HEK293 (cell line): ENCODE measurements around the gene RAB22A.
A peak's percentile ranks its signal among the peaks of the same experiment; 100 is the strongest.

ENCODE experiments used
- CTCF ChIA-PET: fragments of 350-600 bp; formaldehyde crosslinking; extraction: SDS; loops from one replicate; lab custom pipeline; 2021; ENCODE audit warnings: antibody characterized with exemption; lab: Yijun Ruan, JAX
- POLR2A ChIA-PET: fragments of 300-600 bp; formaldehyde crosslinking; extraction: SDS; loops from one replicate; lab custom pipeline; 2020; ENCODE audit warnings: antibody characterized with exemption, inconsistent platforms; lab: Yijun Ruan, JAX
- H3K27ac ChIP-seq: fragments of 200-500 bp; sonication (Bioruptor generic); 2 replicates; pipeline ENCODE4 v1.5.1; 2014; ENCODE audit warnings: low read depth, low read length, control low read depth, inconsistent platforms; ENCODE audit errors: extremely low read depth
- H3K36me3 ChIP-seq, 2 experiments: fragments of 200-500 bp in 1 of 2; sonication (Bioruptor generic) in 1 of 2; 1 replicate in 1 of 2; 2 replicates in 1 of 2; pipeline ENCODE4 v1.5.1; 2014 to 2017; ENCODE audit warnings: inconsistent platforms in 2 of 2, low read length in 2 of 2; ENCODE audit not compliant: control insufficient read depth in 2 of 2, insufficient read depth in 1 of 2
- H3K4me1 ChIP-seq: fragments of 200-500 bp; sonication (Bioruptor generic); 2 replicates; pipeline ENCODE4 v1.5.1; 2014; ENCODE audit warnings: mild to moderate bottlenecking, low read length, inconsistent platforms; ENCODE audit not compliant: control insufficient read depth, insufficient read depth
- H3K4me3 ChIP-seq: 2 replicates; pipeline ENCODE4 v1.5.1; 2011; ENCODE audit warnings: low read depth, mild to moderate bottlenecking, control low read depth, low read length, moderate library complexity
- H3K9me3 ChIP-seq: fragments of 200-500 bp; sonication (Bioruptor generic); 2 replicates; pipeline ENCODE4 v1.5.1; 2014; ENCODE audit warnings: low read depth, low read length, inconsistent platforms; ENCODE audit not compliant: control insufficient read depth, insufficient read depth
- SCRT1 ChIP-seq: fragments of 450-650 bp; formaldehyde crosslinking; IDR thresholded peaks from 2 replicates; pipeline ENCODE4 v1.5.1; 2016; ENCODE audit warnings: missing biosample characterization, missing genetic modification characterization, borderline replicate concordance
- SCRT2 ChIP-seq: fragments of 450-650 bp; formaldehyde crosslinking; IDR thresholded peaks from 2 replicates; pipeline ENCODE4 v1.5.1; 2016; ENCODE audit warnings: missing biosample characterization, missing genetic modification characterization
- TRIM28 ChIP-seq: IDR thresholded peaks from 2 replicates; pipeline ENCODE4 v1.6.1; 2011; ENCODE audit warnings: low read length, control low read depth, borderline replicate concordance
- ZNF133 ChIP-seq: fragments of 450-650 bp; formaldehyde crosslinking; IDR thresholded peaks from 2 replicates; pipeline ENCODE4 v1.5.1; 2016; ENCODE audit warnings: missing biosample characterization, missing genetic modification characterization
- ZNF266 ChIP-seq: fragments of 450-650 bp; formaldehyde crosslinking; IDR thresholded peaks from 2 replicates; pipeline ENCODE4 v1.5.1; 2016; ENCODE audit warnings: missing biosample characterization, missing genetic modification characterization, low read depth
- ZNF350 ChIP-seq: fragments of 450-650 bp; formaldehyde crosslinking; IDR thresholded peaks from 2 replicates; pipeline ENCODE4 v1.5.0; 2017; ENCODE audit warnings: missing biosample characterization, mild to moderate bottlenecking, missing genetic modification characterization
- ZNF518A ChIP-seq: fragments of 450-650 bp; formaldehyde crosslinking; conservative IDR thresholded peaks from 2 replicates; pipeline ENCODE4 v1.5.1; 2016; ENCODE audit warnings: low read depth, missing biosample characterization, missing genetic modification characterization
- ZNF585B ChIP-seq: fragments of 450-650 bp; formaldehyde crosslinking; IDR thresholded peaks from 2 replicates; pipeline ENCODE4 v1.5.1; 2016; ENCODE audit warnings: missing biosample characterization, missing genetic modification characterization
- ZNF792 ChIP-seq: fragments of 450-650 bp; formaldehyde crosslinking; IDR thresholded peaks from 2 replicates; pipeline ENCODE4 v1.5.1; 2016; ENCODE audit warnings: missing biosample characterization, missing genetic modification characterization
- ZSCAN16 ChIP-seq: fragments of 450-650 bp; formaldehyde crosslinking; IDR thresholded peaks from 2 replicates; pipeline ENCODE4 v1.5.1; 2016; ENCODE audit warnings: missing biosample characterization, missing genetic modification characterization
- TF ChIP-seq, protein P1 (sequence below): fragments of 450-650 bp; IDR thresholded peaks from 2 replicates; pipeline ENCODE4 v1.5.1; 2018; ENCODE audit warnings: missing biosample characterization, mild to moderate bottlenecking, missing genetic modification characterization
- TF ChIP-seq, protein P2 (sequence below): fragments of 450-650 bp; formaldehyde crosslinking; IDR thresholded peaks from 2 replicates; pipeline ENCODE4 v1.5.0; 2017; ENCODE audit warnings: missing biosample characterization, missing genetic modification characterization, borderline replicate concordance
- TF ChIP-seq, protein P3 (sequence below): fragments of 450-650 bp; formaldehyde crosslinking; IDR thresholded peaks from 2 replicates; pipeline ENCODE4 v1.5.1; 2016; ENCODE audit warnings: missing biosample characterization, missing genetic modification characterization, low read depth
- TF ChIP-seq, protein P4 (sequence below): fragments of 450-650 bp; formaldehyde crosslinking; IDR thresholded peaks from 2 replicates; pipeline ENCODE4 v1.5.1; 2016; ENCODE audit warnings: missing biosample characterization, missing genetic modification characterization

Gene RAB22A

DNA sequence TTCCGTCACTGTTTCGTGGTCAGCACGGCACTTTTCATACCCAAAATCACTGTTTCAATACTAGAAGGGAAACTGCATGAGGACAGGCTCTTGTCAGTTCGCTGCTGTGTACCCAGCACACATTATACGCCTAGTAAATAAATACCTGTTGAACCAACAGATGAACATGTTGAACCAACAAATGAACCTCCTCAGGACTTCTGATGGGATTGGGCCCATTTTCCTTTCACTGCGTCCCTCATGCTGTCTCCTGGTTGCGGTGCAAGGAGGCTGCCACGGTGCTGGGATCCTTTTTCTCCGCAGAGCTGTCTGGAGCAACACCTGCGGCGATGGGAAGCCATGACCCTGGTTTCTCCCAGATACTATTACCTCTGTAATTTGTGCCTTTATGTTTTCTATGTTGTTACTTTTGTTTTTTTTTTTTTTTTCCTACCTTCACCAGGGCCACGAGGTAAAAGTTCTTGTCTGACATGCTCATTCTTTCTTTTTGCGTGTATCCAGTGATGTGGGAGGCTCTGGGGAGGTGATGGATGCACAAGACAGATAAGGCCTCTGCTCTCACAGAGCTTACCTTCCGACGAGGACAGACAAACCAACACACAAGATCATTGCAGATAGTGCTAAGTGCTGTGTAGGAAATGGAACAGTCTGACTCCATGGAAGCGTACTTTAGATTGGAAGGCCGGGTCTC is 80.6 kb downstream of the RAB22A start:
- no peaks in the 10 kb centered on the region for H3K9me3 ChIP-seq
- peaks cover 0 to 43% of the 10 kb centered on the region in 2 experiments; a peak in 2 of 3 replicates for H3K36me3 ChIP-seq
- peaks cover 5% of the 10 kb centered on the region; the same call in 1 of the 2 replicates for H3K4me1 ChIP-seq
- CTCF ChIA-PET = interaction anchor here (1.4 kb wide), 1 partner anchor 10 kb away, joined by 3 read pairs; no protein-coding TSS in a partner anchor
- POLR2A ChIA-PET = interaction anchor here (1.4 to 1.5 kb wide), 3 partner anchors 28 to 80 kb away, joined by 4 to 5 read pairs (median 4); partner anchors contain the start of gene RAB22A
- peak overlapping the region; percentile 72; the same call in 1 of the 2 replicates for H3K27ac ChIP-seq
- TF ChIP-seq, protein P1, sequence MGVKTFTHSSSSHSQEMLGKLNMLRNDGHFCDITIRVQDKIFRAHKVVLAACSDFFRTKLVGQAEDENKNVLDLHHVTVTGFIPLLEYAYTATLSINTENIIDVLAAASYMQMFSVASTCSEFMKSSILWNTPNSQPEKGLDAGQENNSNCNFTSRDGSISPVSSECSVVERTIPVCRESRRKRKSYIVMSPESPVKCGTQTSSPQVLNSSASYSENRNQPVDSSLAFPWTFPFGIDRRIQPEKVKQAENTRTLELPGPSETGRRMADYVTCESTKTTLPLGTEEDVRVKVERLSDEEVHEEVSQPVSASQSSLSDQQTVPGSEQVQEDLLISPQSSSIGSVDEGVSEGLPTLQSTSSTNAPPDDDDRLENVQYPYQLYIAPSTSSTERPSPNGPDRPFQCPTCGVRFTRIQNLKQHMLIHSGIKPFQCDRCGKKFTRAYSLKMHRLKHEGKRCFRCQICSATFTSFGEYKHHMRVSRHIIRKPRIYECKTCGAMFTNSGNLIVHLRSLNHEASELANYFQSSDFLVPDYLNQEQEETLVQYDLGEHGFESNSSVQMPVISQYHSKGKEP = no peak
- TF ChIP-seq ZNF585B (tag by site-specific recombination) (no peak), SCRT1 (tag by site-specific recombination) (peak; percentile 55; the same call in 1 of the 2 replicates), ZNF133 (tag by site-specific recombination) (no peak), ZNF266 (tag by site-specific recombination) (no peak), SCRT2 (tag by site-specific recombination) (peak; percentile 97), TRIM28 (no peak)
- TF ChIP-seq, protein P2, sequence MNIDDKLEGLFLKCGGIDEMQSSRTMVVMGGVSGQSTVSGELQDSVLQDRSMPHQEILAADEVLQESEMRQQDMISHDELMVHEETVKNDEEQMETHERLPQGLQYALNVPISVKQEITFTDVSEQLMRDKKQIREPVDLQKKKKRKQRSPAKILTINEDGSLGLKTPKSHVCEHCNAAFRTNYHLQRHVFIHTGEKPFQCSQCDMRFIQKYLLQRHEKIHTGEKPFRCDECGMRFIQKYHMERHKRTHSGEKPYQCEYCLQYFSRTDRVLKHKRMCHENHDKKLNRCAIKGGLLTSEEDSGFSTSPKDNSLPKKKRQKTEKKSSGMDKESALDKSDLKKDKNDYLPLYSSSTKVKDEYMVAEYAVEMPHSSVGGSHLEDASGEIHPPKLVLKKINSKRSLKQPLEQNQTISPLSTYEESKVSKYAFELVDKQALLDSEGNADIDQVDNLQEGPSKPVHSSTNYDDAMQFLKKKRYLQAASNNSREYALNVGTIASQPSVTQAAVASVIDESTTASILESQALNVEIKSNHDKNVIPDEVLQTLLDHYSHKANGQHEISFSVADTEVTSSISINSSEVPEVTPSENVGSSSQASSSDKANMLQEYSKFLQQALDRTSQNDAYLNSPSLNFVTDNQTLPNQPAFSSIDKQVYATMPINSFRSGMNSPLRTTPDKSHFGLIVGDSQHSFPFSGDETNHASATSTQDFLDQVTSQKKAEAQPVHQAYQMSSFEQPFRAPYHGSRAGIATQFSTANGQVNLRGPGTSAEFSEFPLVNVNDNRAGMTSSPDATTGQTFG (tag by site-specific recombination) = no peak
- peak overlapping the region; percentile 84 for H3K4me3 ChIP-seq

DNA sequence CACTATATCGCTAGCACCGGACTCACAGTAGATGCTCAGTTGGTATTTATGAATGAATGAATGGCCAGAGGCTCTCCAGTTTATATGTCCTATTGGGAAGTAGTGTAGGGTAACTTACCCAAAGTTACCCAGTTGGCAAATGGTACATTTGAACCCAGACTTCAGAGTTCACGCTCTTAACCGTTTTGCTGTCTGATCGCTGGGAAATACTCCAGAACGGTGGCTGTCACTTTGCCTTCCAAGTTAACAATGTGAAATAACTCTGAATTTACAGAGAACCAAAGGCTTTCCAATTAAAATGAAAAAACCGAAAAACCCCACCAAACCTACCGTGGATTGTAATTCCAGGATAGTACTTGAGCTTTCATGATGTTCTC is 81.1 kb downstream of the RAB22A start:
- TF ChIP-seq, protein P3, sequence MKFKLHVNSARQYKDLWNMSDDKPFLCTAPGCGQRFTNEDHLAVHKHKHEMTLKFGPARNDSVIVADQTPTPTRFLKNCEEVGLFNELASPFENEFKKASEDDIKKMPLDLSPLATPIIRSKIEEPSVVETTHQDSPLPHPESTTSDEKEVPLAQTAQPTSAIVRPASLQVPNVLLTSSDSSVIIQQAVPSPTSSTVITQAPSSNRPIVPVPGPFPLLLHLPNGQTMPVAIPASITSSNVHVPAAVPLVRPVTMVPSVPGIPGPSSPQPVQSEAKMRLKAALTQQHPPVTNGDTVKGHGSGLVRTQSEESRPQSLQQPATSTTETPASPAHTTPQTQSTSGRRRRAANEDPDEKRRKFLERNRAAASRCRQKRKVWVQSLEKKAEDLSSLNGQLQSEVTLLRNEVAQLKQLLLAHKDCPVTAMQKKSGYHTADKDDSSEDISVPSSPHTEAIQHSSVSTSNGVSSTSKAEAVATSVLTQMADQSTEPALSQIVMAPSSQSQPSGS (tag by site-specific recombination) = no peak
- TF ChIP-seq ZNF350 (tag by site-specific recombination) (no peak), ZNF518A (tag by site-specific recombination) (no peak), ZNF792 (tag by site-specific recombination) (no peak), ZSCAN16 (tag by site-specific recombination) (no peak), ZNF133 (tag by site-specific recombination) (no peak)
- TF ChIP-seq, protein P4, sequence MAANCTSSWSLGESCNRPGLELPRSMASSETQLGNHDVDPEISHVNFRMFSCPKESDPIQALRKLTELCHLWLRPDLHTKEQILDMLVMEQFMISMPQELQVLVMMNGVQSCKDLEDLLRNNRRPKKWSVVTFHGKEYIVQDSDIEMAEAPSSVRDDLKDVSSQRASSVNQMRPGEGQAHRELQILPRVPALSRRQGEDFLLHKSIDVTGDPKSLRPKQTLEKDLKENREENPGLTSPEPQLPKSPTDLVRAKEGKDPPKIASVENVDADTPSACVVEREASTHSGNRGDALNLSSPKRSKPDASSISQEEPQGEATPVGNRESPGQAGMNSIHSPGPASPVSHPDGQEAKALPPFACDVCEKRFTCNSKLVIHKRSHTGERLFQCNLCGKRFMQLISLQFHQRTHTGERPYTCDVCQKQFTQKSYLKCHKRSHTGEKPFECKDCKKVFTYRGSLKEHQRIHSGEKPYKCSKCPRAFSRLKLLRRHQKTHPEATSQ (tag by site-specific recombination) = no peak
- TF ChIP-seq, all 188 proteins: peak for 0
- Histone ChIP-seq H3K4me1 (peaks cover 5% of the 10 kb centered on the region; the same call in 1 of the 2 replicates), H3K9me3 (no peaks in the 10 kb centered on the region), H3K4me3 (peak overlapping the region; percentile 84; the same call in 1 of the 2 replicates), H3K27ac (no peak overlapping the region), H3K36me3 (peaks cover 0 to 43% of the 10 kb centered on the region in 2 experiments; a peak in 2 of 3 replicates)
- CTCF ChIA-PET = interaction anchor here (0.6 kb wide), 1 partner anchor 1066 kb away, joined by 3 read pairs; no protein-coding TSS in a partner anchor
- POLR2A ChIA-PET = no interaction called here
